Sigmoid colon (tissue), 7 donors: Measurements from ENCODE around the gene LRP8. TPM values are rescaled to one million over a fixed set of nuclear protein-coding genes. Genes with fewer than 3 reads are reported as not detected.

Source experiments
- DNase-seq: peaks from one replicate; pipeline ENCODE4 v3.0.0-alpha.2; 2019
- H3K27ac ChIP-seq, 4 donors: fragments of 200-600 bp; sonication (generic); one replicate each; pipeline ENCODE4 v1.5.1; 2016 to 2019; ENCODE audit warnings: mild to moderate bottlenecking in 1 of 4
- H3K27me3 ChIP-seq, 3 donors: fragments of 200-600 bp; sonication (generic); one replicate each; pipeline ENCODE4 v1.5.1; 2019; ENCODE audit warnings: mild to moderate bottlenecking in 1 of 3
- H3K36me3 ChIP-seq, 4 donors: fragments of 200-600 bp; sonication (generic); one replicate each; pipeline ENCODE4 v1.5.1; 2016 to 2019
- H3K4me1 ChIP-seq, 4 donors: fragments of 200-600 bp; sonication (generic); one replicate each; pipeline ENCODE4 v1.5.1; 2017 to 2019
- H3K4me3 ChIP-seq, 4 donors: fragments of 200-600 bp; sonication (generic); one replicate each; pipeline ENCODE4 v1.5.1; 2017 to 2019; ENCODE audit warnings: mild to moderate bottlenecking in 2 of 4, moderate library complexity in 1 of 4
- H3K9me3 ChIP-seq, 4 donors: fragments of 200-600 bp in 3 of 4; sonication (generic) in 3 of 4; one replicate each; pipeline versions ENCODE4 v1.5.1 to v1.6.1; 2013 to 2019
- EP300 ChIP-seq, 4 donors: sonication (generic); formaldehyde crosslinking; IDR thresholded peaks; one replicate each; pipeline ENCODE4 v1.6.1; 2017; ENCODE audit warnings: antibody characterized with exemption in 4 of 4
- POLR2A ChIP-seq, 2 donors: fragments of 450-650 bp; IDR thresholded peaks; one replicate each; pipeline ENCODE4 v1.6.1; 2016; ENCODE audit warnings: antibody characterized with exemption in 2 of 2, mild to moderate bottlenecking in 2 of 2, moderate library complexity in 2 of 2
- POLR2AphosphoS5 ChIP-seq, 4 donors: sonication (generic); formaldehyde crosslinking; IDR thresholded peaks; one replicate each; pipeline ENCODE4 v1.6.1; 2017; ENCODE audit warnings: antibody characterized with exemption in 4 of 4
- WGBS, 2 donors: extraction: QIAGEN DNeasy Blood & Tissue Kit; methylation state at CpG; one replicate each; pipeline ENCODE4 v1.1.7; 2013; 5-methylcytosine and 5-hydroxymethylcytosine counted together
- intact Hi-C: fragments of 100-400 bp; cut with DNase I; formaldehyde crosslinking; loops from one replicate; pipeline ENCODE4 v1.15.1; 2023
- polyA plus RNA-seq, 3 donors: library from polyadenylated mRNA; stranded (reverse); fragments of 200-250 nt; gene quantifications; one replicate each; pipeline ENCODE4 v1.2.3, GENCODE V29; 2013
- total RNA-seq, 4 donors: library from RNA; depleted of rRNA; stranded (reverse); fragments of >200 nt; gene quantifications; one replicate each; pipeline ENCODE4 v1.1.0, GENCODE V29; 2016
- TF ChIP-seq, protein P1 (sequence below), 4 experiments: fragments of 450-650 bp in 3 of 4; fragments of 200-600 bp in 1 of 4; IDR thresholded peaks; one replicate each; pipeline ENCODE4 v1.5.1; 2016 to 2019; ENCODE audit warnings: antibody characterized with exemption in 4 of 4, mild to moderate bottlenecking in 3 of 4, moderate library complexity in 2 of 4
- donor health status: healthy with polysubstance abuse.
- donor health status: Bipolar disorder and iron deficiency.
- donor health status: healthy.

Gene LRP8
- total and polyA plus RNA-seq, 7 donors: 0.69 to 7.8 (median 1.2) TPM

DNA sequence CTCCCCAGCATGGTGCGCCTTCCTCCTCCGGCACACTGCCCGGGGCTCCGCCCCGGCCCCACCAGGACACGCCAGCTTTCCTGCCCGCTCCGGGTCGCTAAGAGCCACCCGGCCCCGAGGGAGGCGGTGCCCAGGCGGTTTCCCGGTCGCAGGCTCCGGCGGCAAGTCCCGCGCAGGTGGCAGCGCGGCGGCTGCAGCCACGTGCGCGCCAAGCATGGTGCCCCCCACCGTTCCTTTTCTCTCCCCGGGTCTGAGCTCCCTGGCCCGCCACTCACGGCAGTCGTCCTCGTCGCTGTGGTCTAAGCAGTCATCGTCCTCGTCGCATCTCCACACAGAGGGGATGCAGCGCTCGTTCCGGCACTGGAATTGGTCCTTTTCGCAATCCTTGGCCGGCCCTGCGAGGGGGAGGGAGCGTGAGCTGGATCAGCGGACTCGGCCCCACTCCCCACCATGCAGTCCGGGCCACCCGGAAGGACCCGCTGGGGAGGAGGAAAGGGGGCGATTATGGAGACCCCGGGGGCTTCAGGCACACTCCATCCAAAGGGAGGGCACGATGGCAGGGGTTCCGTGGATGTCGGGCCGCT lies 1.2 kb downstream of the LRP8 start:
- intact Hi-C loops: loop anchor here (5.0 kb wide), 1 partner anchor 89 kb away; the partner anchor contains the start of gene MAGOH
- peaks cover 0 to 28% (median 27%) of the 10 kb centered on the region in 4 donors for H3K4me1 ChIP-seq
- no peaks in the 10 kb centered on the region for H3K9me3 ChIP-seq
- H3K4me3 ChIP-seq: peak overlapping the region; percentile 45 to 64 (median 62)
- H3K36me3 ChIP-seq: no peaks in the 10 kb centered on the region
- WGBS, 2 donors: 0 to 1% methylated on average over 53 of the region's 53 CpGs
- TF ChIP-seq EP300 (IDR thresholded peaks at IDR 0.05) (no peak), POLR2AphosphoS5 (IDR thresholded peaks at IDR 0.05) (no peak), POLR2A (IDR thresholded peaks at IDR 0.05) (no peak)
- TF ChIP-seq, protein P1, sequence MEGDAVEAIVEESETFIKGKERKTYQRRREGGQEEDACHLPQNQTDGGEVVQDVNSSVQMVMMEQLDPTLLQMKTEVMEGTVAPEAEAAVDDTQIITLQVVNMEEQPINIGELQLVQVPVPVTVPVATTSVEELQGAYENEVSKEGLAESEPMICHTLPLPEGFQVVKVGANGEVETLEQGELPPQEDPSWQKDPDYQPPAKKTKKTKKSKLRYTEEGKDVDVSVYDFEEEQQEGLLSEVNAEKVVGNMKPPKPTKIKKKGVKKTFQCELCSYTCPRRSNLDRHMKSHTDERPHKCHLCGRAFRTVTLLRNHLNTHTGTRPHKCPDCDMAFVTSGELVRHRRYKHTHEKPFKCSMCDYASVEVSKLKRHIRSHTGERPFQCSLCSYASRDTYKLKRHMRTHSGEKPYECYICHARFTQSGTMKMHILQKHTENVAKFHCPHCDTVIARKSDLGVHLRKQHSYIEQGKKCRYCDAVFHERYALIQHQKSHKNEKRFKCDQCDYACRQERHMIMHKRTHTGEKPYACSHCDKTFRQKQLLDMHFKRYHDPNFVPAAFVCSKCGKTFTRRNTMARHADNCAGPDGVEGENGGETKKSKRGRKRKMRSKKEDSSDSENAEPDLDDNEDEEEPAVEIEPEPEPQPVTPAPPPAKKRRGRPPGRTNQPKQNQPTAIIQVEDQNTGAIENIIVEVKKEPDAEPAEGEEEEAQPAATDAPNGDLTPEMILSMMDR (IDR thresholded peaks at IDR 0.05): no peak
- no peaks in the 10 kb centered on the region for H3K27me3 ChIP-seq
- peak overlapping the region in 2 of 4 donors; percentile 51 to 64 for H3K27ac ChIP-seq
- no peak for DNase-seq

DNA sequence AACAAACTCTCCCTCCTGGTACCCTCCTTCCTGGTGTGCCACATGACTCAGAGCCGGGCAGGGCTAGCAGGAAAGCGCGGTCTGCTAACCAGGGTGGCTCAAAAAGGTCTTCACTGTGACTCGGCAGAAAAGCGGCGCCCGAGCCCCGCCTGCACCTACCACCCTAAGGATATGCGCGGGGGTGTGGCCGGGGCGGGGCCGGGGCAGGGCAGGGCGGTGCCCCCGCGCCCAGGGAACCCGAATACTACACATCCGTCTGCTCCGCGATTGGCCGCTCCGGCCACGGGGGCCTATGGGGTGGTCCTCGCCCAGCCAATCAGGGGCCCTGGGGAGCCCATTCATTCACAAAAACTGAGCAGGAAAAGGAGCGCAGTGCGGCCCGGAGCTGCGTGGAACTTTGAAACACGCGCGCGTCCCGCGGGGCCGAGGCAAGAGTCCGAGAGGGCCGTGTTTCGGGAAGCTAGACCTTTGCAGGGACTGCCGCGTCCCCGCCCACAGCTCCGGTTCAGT lies 1.7 kb downstream of the LRP8 start:
- peak overlapping the region; percentile 45 to 64 (median 62) for H3K4me3 ChIP-seq
- H3K27me3 ChIP-seq: no peaks in the 10 kb centered on the region
- 1% methylated on average over 42 of the region's 42 CpGs for WGBS, 2 donors
- DNase-seq: peak; percentile 88
- TF ChIP-seq POLR2A (IDR thresholded peaks at IDR 0.05): no peak
- TF ChIP-seq, protein P1 (IDR thresholded peaks at IDR 0.05): no peak
- no peak for TF ChIP-seq POLR2AphosphoS5 (IDR thresholded peaks at IDR 0.05)
- TF ChIP-seq EP300 (IDR thresholded peaks at IDR 0.05): no peak
- peaks cover 0 to 28% (median 27%) of the 10 kb centered on the region in 4 donors for H3K4me1 ChIP-seq
- H3K27ac ChIP-seq: peak overlapping the region; percentile 10 to 56 (median 38)
- intact Hi-C loops: loop anchor here (5.0 kb wide), 1 partner anchor 89 kb away; the partner anchor contains the start of gene MAGOH
- H3K36me3 ChIP-seq: no peaks in the 10 kb centered on the region
- no peaks in the 10 kb centered on the region for H3K9me3 ChIP-seq

DNA sequence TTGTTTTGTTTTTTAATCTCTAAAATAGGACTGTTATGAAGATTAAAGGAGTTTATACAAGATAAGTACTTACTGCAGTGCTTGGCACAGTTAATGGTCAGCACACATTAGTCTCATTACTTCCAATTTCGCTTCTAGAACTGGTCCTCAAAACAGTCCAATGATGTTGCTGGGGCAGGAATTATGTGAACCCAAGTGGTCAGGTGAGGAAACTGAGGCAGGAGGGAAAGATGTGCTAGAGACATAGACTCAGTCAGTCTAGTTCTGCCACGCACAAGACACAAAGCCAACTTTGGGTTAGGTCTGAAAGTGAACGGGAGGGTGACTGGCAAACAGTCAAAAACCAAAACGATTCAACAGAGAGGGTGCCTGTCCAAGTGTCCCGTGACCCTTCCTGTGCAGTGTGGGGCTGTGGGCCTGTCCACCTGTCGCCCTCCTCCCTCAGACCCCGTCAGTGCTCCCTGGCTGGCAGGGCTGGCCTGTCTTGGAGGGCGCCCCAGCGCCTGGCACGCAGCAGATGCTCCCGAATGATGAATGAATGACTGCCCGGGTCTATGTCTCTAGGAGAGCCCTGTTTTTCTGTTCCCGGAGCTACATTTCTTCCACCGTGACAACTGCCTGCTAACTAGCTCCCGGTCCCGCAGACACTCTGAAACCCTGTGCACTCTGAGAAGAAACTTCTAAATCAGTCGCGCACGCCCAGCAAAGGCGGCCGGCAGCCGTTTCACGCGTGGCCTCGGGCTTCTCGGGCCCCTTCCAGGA lies 2.4 kb downstream of the LRP8 start:
- WGBS, 2 donors: 19 to 25% methylated on average over 26 of the region's 26 CpGs
- intact Hi-C loops: loop anchor here (5.0 kb wide), 1 partner anchor 88 kb away; the partner anchor contains the start of gene MAGOH
- peak overlapping the region; percentile 45 to 64 (median 62) for H3K4me3 ChIP-seq
- H3K27ac ChIP-seq: peak overlapping the region; percentile 10 to 56 (median 38)
- H3K4me1 ChIP-seq: peaks cover 0 to 28% (median 27%) of the 10 kb centered on the region in 4 donors
- H3K27me3 ChIP-seq: no peaks in the 10 kb centered on the region
- H3K9me3 ChIP-seq: no peaks in the 10 kb centered on the region
- DNase-seq: no peak
- no peaks in the 10 kb centered on the region for H3K36me3 ChIP-seq
- TF ChIP-seq, protein P1 (IDR thresholded peaks at IDR 0.05): no peak
- TF ChIP-seq EP300 (IDR thresholded peaks at IDR 0.05) (no peak), POLR2A (IDR thresholded peaks at IDR 0.05) (no peak), POLR2AphosphoS5 (IDR thresholded peaks at IDR 0.05) (no peak)

DNA sequence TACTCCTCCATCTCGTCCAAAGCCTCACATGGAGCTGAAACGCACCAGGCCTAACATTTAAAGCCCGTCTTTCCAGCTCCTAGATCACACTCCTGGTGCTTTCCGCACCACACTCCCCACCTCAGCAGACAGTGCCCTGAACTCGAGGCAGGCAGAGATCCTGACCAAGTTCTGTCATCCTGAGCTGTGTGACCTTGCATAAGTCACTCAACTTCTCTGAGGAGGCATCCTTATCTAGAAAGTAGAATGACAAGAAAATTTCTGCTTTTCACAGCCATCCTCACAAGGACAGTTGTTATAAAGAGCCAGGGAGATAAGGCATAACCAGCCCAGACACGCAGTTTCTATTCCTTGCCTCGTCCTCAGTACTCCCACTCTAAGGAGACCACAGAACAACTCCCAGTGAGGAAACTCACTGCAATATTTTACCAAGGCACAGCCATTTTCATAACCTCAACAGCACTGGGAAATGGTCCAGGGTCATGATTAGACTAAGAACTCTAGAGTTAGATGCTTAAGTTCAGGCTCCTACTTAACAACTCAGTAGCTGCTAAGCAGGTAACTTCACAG lies 3.1 kb downstream of the LRP8 start:
- H3K27me3 ChIP-seq: no peaks in the 10 kb centered on the region
- DNase-seq: no peak
- no peak for TF ChIP-seq POLR2AphosphoS5 (IDR thresholded peaks at IDR 0.05)
- TF ChIP-seq, protein P1 (IDR thresholded peaks at IDR 0.05): no peak
- no peak for TF ChIP-seq POLR2A (IDR thresholded peaks at IDR 0.05)
- TF ChIP-seq EP300 (IDR thresholded peaks at IDR 0.05): no peak
- WGBS, 2 donors: 96% methylated on average over 7 of the region's 7 CpGs
- no peaks in the 10 kb centered on the region for H3K9me3 ChIP-seq
- intact Hi-C loops: loop anchor here (5.0 kb wide), 1 partner anchor 88 kb away; the partner anchor contains the start of gene MAGOH
- no peaks in the 10 kb centered on the region for H3K36me3 ChIP-seq
- peaks cover 0 to 28% (median 27%) of the 10 kb centered on the region in 4 donors for H3K4me1 ChIP-seq
- no peak overlapping the region for H3K4me3 ChIP-seq
- no peak overlapping the region for H3K27ac ChIP-seq
